SH-SY5Y (cell line): ENCODE results near the gene LGALS12.

Experiments used
- GATA2 ChIP-seq: IDR thresholded peaks from 2 replicates; pipeline ENCODE4 v1.6.1; 2011; ENCODE audit warnings: mild to moderate bottlenecking, low read depth, low read length
- GATA3 ChIP-seq: IDR thresholded peaks from 2 replicates; pipeline ENCODE4 v1.6.1; 2011; ENCODE audit warnings: low read depth, mild to moderate bottlenecking, low read length, moderate library complexity

LGALS12 gene

GRCh38 chr11:63492441-63492840 lies 13.4 kb upstream of the LGALS12 start:
- no peak for TF ChIP-seq GATA2
- TF ChIP-seq GATA3 = no peak

DNA sequence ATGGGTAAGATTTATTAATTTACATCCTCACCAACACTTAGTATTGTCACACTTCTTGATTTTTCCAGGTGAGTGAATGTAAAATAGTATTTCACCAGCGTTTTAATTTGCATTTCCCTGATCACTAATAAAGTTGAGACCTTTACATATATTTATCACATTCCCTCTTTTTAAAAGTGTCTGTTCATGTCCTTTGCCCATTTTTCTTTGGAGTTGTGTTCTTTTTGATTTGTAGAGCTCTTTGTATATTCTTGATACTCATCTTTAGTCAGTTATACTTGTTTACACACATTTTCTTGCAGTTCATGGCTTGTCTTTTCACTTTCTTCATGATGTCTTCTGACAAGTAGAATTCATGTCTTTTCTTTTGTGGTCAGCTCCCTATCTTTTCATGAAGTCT lies 12.8 kb upstream of the LGALS12 start:
- TF ChIP-seq GATA3 = no peak
- TF ChIP-seq GATA2 = no peak

DNA sequence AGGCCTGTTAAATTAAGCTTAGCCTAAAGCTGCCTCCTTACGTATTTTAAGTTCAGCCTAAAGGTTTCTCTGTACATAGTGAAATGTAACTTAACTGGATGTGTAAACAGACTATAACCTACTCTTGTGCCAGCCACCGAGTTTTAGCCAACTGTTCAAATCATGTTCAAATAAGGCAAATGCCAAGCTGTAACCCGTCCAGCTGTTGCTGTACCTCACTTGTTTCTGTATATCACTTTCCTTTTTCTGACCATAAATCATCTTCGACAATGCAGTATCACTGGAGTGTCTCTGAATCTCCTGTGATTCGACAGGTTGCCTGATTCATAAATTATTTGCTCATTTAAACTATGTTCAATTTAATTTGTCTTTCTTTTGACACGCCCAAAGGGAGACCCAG lies 10.9 kb upstream of the LGALS12 start:
- no peak for TF ChIP-seq GATA2
- TF ChIP-seq GATA3 = no peak

DNA sequence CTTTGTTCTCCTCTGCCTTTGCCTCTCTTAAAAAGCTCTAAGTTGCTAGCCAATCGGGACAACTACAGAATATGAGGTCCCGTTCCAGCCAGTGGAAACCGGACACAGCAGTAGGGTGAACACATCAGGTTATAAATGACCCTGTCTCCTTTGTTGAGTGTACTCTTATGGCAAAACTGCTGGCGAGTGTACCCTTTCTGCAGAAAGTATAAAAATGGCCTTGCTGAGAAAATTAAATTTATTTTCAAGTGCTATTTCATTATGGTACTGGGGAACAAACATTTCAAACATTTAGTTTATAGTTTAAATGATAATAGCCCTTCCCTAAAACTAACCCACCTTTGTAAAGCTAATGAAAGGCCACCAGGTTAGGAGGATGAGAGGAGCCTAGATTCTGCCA lies 6.0 kb upstream of the LGALS12 start:
- no peak for TF ChIP-seq GATA2
- TF ChIP-seq GATA3 = no peak

DNA sequence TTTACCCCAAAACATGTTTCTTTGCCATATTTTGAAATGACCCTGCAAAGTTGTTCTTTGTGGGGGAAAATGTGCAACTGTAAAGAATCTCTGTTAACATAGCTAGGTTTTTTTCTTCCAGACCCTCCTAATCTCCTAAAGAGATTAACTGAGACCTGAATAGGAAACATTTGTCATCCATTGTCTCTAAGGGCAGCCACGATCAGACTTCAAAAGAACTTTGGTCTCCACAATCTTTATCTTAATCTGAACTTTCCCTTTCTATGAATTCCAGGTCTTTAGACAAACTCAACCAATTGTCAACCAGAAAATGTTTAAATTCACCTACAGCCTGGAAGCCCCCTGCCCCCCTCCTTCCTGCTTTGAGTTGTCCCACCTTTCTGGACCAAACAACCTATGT lies 4.6 kb upstream of the LGALS12 start:
- TF ChIP-seq GATA2 (no peak), GATA3 (no peak)

GRCh38 chr11:63502252-63502820 lies 3.5 kb upstream of the LGALS12 start:
- no peak for TF ChIP-seq GATA3
- no peak for TF ChIP-seq GATA2

DNA sequence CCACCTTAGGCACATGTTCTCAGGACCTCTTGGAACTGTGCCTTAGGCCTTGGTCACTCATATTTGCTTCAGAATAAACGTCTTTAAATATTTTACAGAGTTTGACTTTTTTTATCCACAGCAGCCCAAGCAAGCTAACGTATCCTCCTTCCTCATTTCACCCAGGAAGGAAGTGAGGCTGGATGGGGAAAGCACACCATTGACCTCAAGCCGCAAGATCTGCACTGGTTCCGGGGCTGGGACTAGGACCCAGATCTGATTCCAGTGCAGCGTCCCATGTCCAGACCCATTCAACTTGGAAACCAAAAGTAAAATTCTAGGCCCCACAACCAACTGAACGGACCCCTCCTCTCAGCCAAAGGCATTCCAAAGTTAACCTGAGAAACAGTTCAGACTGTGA lies 2.4 kb upstream of the LGALS12 start:
- no peak for TF ChIP-seq GATA2
- TF ChIP-seq GATA3 = no peak

DNA sequence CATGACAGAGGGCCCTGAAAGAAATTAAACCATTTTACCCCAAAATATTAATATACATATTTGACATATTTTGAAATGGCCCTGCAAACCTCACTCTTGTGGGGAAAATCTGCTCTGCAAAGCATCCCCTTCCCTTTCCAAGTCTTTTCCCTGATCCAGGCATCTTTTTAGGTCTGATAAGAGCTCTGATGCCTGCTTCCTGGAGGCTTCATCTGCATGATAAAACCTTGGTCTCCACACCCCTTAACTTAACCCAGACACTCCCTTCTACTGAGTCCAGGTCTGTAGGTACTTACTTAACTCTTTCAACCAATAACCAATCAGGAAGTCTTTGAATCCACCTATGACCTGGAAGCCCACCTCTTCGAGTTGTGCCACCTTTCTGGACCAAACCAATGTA lies 1.8 kb upstream of the LGALS12 start:
- TF ChIP-seq GATA3 (no peak), GATA2 (no peak)

GRCh38 chr11:63504933-63505586 lies 824 bp upstream of the LGALS12 start:
- TF ChIP-seq GATA3 = no peak
- no peak for TF ChIP-seq GATA2

GRCh38 chr11:63506876-63507275 lies 992 bp downstream of the LGALS12 start:
- no peak for TF ChIP-seq GATA3
- no peak for TF ChIP-seq GATA2

DNA sequence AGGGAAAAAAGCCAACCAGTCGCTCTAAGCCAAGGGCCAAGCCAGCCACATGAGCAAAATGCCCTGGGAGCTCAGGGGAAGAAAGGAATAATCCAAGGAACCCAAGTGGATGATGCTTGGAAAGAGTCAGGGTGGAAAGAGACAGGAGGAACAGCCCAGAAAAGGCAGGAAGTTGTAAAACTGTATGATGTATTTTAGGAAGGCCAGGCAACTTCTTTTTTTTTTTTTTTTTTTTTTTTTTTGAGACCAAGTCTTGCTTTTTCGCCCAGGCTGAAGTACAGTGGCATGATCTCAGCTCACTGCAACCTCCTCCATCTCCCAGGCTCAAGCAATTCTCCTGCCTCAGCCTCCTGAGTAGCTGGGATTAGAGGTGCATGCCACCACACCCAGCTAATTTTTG lies 1.6 kb downstream of the LGALS12 start:
- TF ChIP-seq GATA2 (no peak), GATA3 (no peak)

GRCh38 chr11:63508009-63508408 lies 2.1 kb downstream of the LGALS12 start:
- TF ChIP-seq GATA3 (no peak), GATA2 (no peak)

- no peak for TF ChIP-seq GATA3
- no peak for TF ChIP-seq GATA2
Observed at GRCh38 chr11:63508745-63509144, 2.9 kb downstream of the LGALS12 start.

GRCh38 chr11:63510360-63511047 lies 4.6 kb downstream of the LGALS12 start:
- TF ChIP-seq GATA2 = no peak
- TF ChIP-seq GATA3 = no peak

- TF ChIP-seq GATA3 = no peak
- no peak for TF ChIP-seq GATA2
Observed at GRCh38 chr11:63511048-63511748, 5.3 kb downstream of the LGALS12 start.

DNA sequence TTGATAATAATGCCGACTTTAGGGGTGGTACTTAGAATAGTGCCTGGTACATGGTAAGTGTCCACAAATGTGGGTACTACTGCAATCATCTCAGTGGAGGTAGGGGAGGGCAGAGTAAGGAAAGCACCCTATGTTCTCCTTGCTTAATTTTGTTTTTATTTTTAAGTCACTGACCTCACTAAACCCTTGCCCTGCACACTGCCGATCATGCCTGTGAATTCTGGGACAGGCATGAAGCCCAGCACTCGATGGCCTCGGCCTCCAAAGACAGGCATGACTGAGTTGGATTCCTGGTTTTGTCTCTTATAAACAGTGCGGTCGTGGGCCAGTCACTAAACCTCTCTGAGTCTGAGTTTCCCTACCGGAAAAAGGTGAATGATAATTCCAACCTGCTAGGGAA lies 6.9 kb downstream of the LGALS12 start:
- no peak for TF ChIP-seq GATA2
- no peak for TF ChIP-seq GATA3
